ENCODE results near the gene DOCK9. TPM values are rescaled to one million over a fixed set of nuclear protein-coding genes. Genes with fewer than 3 reads are reported as not detected.

DOCK9 gene
- total RNA-seq, 4 donors from 2014 or later = 127 to 191 (median 154) TPM

- Histone ChIP-seq H3K27ac (replicated peaks in 1 of 4) (no peak overlapping the region), H3K9me3 (no peaks in the 10 kb centered on the region), H3K4me3 (no peak overlapping the region), H3K27me3 (peaks cover 0 to 14% (median 0%) of the 10 kb centered on the region in 4 donors), H3K36me3 (peaks cover 0 to 5% (median 2%) of the 10 kb centered on the region in 4 donors), H3K4me1 (no peaks in the 10 kb centered on the region)
- intact Hi-C loops (cut with DNase I) = no loop called here
- DNase-seq (ENCODE audit: extremely low spot score) = no peak
- no peak for TF ChIP-seq EP300 (IDR thresholded peaks at IDR 0.05)
- TF ChIP-seq POLR2A (IDR thresholded peaks at IDR 0.05; ENCODE audit: low read depth) = no peak
- TF ChIP-seq POLR2AphosphoS5 (IDR thresholded peaks at IDR 0.05) = no peak
- TF ChIP-seq CTCF (IDR thresholded peaks at IDR 0.05) = no peak
- 83% methylated on average over 10 of the region's 10 CpGs for WGBS
Observed at GRCh38 chr13:98787173-98787572, 190.7 kb downstream of the DOCK9 start.

GRCh38 chr13:98786023-98786422 lies 191.8 kb downstream of the DOCK9 start:
- H3K4me1 ChIP-seq = no peaks in the 10 kb centered on the region
- peaks cover 0 to 14% (median 0%) of the 10 kb centered on the region in 4 donors for H3K27me3 ChIP-seq
- intact Hi-C loops (cut with DNase I) = no loop called here
- H3K4me3 ChIP-seq = no peak overlapping the region
- no peak for DNase-seq (ENCODE audit: extremely low spot score)
- no peaks in the 10 kb centered on the region for H3K36me3 ChIP-seq
- no peak overlapping the region for H3K27ac ChIP-seq (replicated peaks in 1 of 4)
- no peaks in the 10 kb centered on the region for H3K9me3 ChIP-seq
- TF ChIP-seq POLR2AphosphoS5 (IDR thresholded peaks at IDR 0.05) = no peak
- no peak for TF ChIP-seq POLR2A (IDR thresholded peaks at IDR 0.05; ENCODE audit: low read depth)
- TF ChIP-seq CTCF (IDR thresholded peaks at IDR 0.05) = no peak
- no peak for TF ChIP-seq EP300 (IDR thresholded peaks at IDR 0.05)
- 67% methylated on average over 7 of the region's 7 CpGs for WGBS

GRCh38 chr13:98785405-98785804 lies 192.5 kb downstream of the DOCK9 start:
- H3K36me3 ChIP-seq = no peaks in the 10 kb centered on the region
- peaks cover 0 to 14% (median 0%) of the 10 kb centered on the region in 4 donors for H3K27me3 ChIP-seq
- no peak overlapping the region for H3K4me3 ChIP-seq
- H3K4me1 ChIP-seq = no peaks in the 10 kb centered on the region
- H3K27ac ChIP-seq (replicated peaks in 1 of 4) = no peak overlapping the region
- 94% methylated on average over 10 of the region's 10 CpGs for WGBS
- intact Hi-C loops (cut with DNase I) = no loop called here
- no peaks in the 10 kb centered on the region for H3K9me3 ChIP-seq
- no peak for DNase-seq (ENCODE audit: extremely low spot score)
- TF ChIP-seq CTCF (IDR thresholded peaks at IDR 0.05) (no peak), POLR2AphosphoS5 (IDR thresholded peaks at IDR 0.05) (no peak), POLR2A (IDR thresholded peaks at IDR 0.05; ENCODE audit: low read depth) (no peak), EP300 (IDR thresholded peaks at IDR 0.05) (no peak)

- TF ChIP-seq EP300 (IDR thresholded peaks at IDR 0.05) = no peak
- TF ChIP-seq CTCF (IDR thresholded peaks at IDR 0.05) = no peak
- TF ChIP-seq POLR2AphosphoS5 (IDR thresholded peaks at IDR 0.05) = no peak
- no peak for TF ChIP-seq POLR2A (IDR thresholded peaks at IDR 0.05; ENCODE audit: low read depth)
- Histone ChIP-seq H3K27ac (replicated peaks in 1 of 4) (no peak overlapping the region), H3K4me3 (no peak overlapping the region), H3K27me3 (peaks cover 0 to 14% (median 0%) of the 10 kb centered on the region in 4 donors), H3K4me1 (no peaks in the 10 kb centered on the region), H3K36me3 (no peaks in the 10 kb centered on the region), H3K9me3 (no peaks in the 10 kb centered on the region)
- intact Hi-C loops (cut with DNase I) = no loop called here
- WGBS = 92% methylated on average over 4 of the region's 8 CpGs
- no peak for DNase-seq (ENCODE audit: extremely low spot score)
Observed at GRCh38 chr13:98784666-98785065, 193.2 kb downstream of the DOCK9 start.

GRCh38 chr13:98783856-98784478 lies 193.9 kb downstream of the DOCK9 start:
- H3K4me3 ChIP-seq = no peak overlapping the region
- H3K4me1 ChIP-seq = no peaks in the 10 kb centered on the region
- H3K27ac ChIP-seq (replicated peaks in 1 of 4) = no peak overlapping the region
- H3K27me3 ChIP-seq = peaks cover 0 to 14% (median 0%) of the 10 kb centered on the region in 4 donors
- H3K36me3 ChIP-seq = no peaks in the 10 kb centered on the region
- 82% methylated on average over 10 of the region's 12 CpGs for WGBS
- H3K9me3 ChIP-seq = no peaks in the 10 kb centered on the region
- no peak for DNase-seq (ENCODE audit: extremely low spot score)
- TF ChIP-seq POLR2AphosphoS5 (IDR thresholded peaks at IDR 0.05) (no peak), EP300 (IDR thresholded peaks at IDR 0.05) (no peak), CTCF (IDR thresholded peaks at IDR 0.05) (no peak), POLR2A (IDR thresholded peaks at IDR 0.05; ENCODE audit: low read depth) (no peak)
- intact Hi-C loops (cut with DNase I) = no loop called here

Data from esophagus muscularis mucosa (tissue), 4 donors.